ENCODE data around the gene FRMD4A.

DNA sequence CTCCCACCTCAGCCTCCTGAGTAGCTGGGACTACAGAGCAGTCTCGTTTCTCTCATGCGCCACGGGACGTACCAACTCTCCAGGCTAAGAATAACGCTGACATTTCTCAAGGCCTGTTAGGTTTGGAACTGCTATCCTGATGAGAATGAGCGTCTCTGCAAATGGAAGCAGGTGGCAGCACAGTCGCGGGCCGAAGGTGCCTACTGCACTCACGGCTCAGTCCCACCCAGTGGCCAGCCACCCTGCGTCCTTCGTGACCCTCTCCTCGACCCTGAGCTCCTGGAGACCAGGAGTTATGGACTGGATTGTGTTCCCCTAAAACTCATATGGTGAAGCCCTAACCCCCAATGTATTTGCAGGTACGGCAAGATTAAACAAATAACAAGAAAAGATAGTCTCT, 469.8 kb downstream of the FRMD4A start:
- TF ChIP-seq POLR2A (IDR thresholded peaks at IDR 0.05; ENCODE audit: extremely low read depth, insufficient read length) = no peak
- no peak for TF ChIP-seq CTCF (IDR thresholded peaks at IDR 0.05; ENCODE audit: low read depth, low read length)

Measured in NB4 (cell line).